Activated CD4-positive, alpha-beta memory T cell treated with anti-CD3 and anti-CD28 coated beads, Interleukin-2, amount 10 ng/mL, durations not matched to agents 7 days and 5 days (primary cell): Measurements from ENCODE around the gene PPP2R3A. TPM values are rescaled to one million over a fixed set of nuclear protein-coding genes. Genes with fewer than 3 reads are reported as not detected.

Experiments
- CTCF ChIA-PET: fragments of 350-600 bp; sonication (Branson Sonifier 250); formaldehyde crosslinking; loops from one replicate; lab custom pipeline; 2021; ENCODE audit warnings: antibody characterized with exemption, inconsistent platforms; lab: Charles Lee
- POLR2A ChIA-PET: fragments of 350-600 bp; sonication (Branson Sonifier 250); formaldehyde crosslinking; loops from one replicate; lab custom pipeline; 2021; ENCODE audit warnings: antibody characterized with exemption; lab: Charles Lee
- DNase-seq: peaks from one replicate; pipeline ENCODE4 v3.0.0-alpha.2; 2020
- H3K27ac Mint-ChIP-seq: one replicate; pipeline ENCODE4 v1.8.0; 2021; ENCODE audit warnings: mild to moderate bottlenecking, mixed read lengths
- H3K27me3 Mint-ChIP-seq: one replicate; pipeline ENCODE4 v1.8.0; 2021; ENCODE audit warnings: mixed read lengths
- H3K36me3 Mint-ChIP-seq: one replicate; pipeline ENCODE4 v1.8.0; 2021; ENCODE audit warnings: low read depth, mixed read lengths
- H3K4me1 Mint-ChIP-seq: one replicate; pipeline ENCODE4 v1.8.0; 2021; ENCODE audit warnings: mixed read lengths
- H3K4me3 Mint-ChIP-seq: one replicate; pipeline ENCODE4 v1.8.0; 2021; ENCODE audit warnings: mild to moderate bottlenecking, mixed read lengths
- H3K9me3 Mint-ChIP-seq: one replicate; pipeline ENCODE4 v1.8.0; 2021; ENCODE audit warnings: mixed read lengths
- total RNA-seq, 2 experiments: library from RNA; stranded (reverse); gene quantifications; one replicate each; pipeline ENCODE4 v1.2.3, GENCODE V29; 2021

PPP2R3A gene
- total RNA-seq, 2 experiments from 2014 or later = 0.03 TPM; not detected in 1

DNA sequence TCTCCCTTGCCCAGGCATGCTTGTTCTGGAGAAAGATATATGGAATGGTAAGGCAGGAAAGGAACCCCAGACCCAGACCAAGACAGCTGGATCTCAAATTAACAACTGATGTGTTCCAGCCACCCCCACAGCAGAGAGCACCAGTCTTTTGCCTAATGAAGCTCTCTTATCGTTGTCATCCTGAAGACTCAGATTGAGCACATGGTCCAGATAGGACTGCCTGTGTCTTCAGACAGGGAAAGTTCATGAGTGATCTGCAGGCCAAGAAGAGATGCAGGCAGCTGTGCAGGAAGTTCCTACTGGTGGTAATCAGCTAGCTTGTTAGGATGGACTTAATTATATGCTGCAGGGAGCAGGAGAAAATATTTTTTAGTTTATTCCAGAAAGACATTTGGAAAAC lies 53.3 kb downstream of the PPP2R3A start:
- Mint-ChIP-seq H3K27ac (no peak overlapping the region), H3K4me1 (no peaks in the 10 kb centered on the region), H3K27me3 (peaks cover 30% of the 10 kb centered on the region), H3K4me3 (no peak overlapping the region), H3K36me3 (no peaks in the 10 kb centered on the region), H3K9me3 (no peaks in the 10 kb centered on the region)
- POLR2A ChIA-PET = no interaction called here
- DNase-seq = no peak
- CTCF ChIA-PET = interaction anchor here (1.4 kb wide), 1 partner anchor 24 kb away, joined by 4 read pairs; no protein-coding TSS in a partner anchor

DNA sequence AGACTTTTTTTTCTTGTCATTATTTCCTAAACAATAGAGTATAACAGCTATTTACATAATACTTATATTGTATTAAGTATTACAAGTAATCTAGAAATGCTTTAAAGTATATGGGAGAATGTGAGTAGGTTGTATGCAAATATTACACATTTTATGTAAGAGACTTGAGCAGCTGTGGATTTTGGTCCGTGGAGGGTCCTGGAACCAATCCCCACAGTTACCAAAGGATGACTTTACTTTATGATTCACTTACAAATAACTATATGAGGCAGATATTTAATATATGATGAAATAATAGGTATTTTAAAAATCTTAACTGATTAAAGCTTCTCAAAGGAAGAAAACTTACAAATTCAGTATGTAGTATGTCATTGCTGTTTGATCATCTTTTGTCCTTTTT lies 56.3 kb downstream of the PPP2R3A start:
- Mint-ChIP-seq H3K4me1 (no peaks in the 10 kb centered on the region), H3K9me3 (no peaks in the 10 kb centered on the region), H3K4me3 (no peak overlapping the region), H3K27ac (no peak overlapping the region), H3K27me3 (peaks cover 32% of the 10 kb centered on the region), H3K36me3 (no peaks in the 10 kb centered on the region)
- CTCF ChIA-PET = interaction anchor here (1.1 kb wide), 1 partner anchor 21 kb away, joined by 5 read pairs; no protein-coding TSS in a partner anchor
- DNase-seq = no peak
- POLR2A ChIA-PET = no interaction called here

DNA sequence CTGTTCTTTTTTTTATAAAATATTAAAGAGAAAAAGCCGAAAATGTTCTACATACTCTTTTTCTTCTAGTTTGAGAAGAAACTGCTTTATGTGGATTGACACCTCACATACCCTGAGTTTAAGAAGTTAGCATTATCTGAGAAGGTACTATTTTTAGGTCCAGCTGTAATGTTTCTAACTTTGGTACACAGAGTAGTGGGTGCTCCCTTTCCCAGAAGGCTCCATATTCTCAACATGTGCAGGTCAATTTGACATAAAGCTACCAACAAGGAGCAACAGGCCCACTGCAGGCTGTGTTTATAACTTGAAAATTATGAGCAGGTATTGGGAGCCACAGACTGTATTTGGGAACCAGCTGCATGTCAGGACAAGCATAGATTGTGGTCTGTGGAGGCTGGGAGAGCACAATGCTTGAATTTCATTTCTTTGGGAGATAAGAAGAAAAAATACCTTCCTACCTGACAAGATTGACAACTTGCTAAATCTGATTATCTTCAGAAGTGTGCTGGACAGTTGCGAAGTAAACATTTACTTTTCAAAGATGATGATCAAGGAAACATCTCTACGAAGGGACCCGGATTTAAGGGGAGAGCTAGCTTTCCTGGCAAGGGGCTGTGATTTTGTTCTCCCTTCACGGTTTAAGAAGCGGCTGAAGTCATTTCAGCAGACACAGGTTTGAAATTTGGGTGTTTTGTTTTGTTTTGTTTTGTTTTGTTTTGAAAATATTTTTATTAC lies 57.2 kb downstream of the PPP2R3A start:
- DNase-seq = no peak
- H3K9me3 Mint-ChIP-seq = no peaks in the 10 kb centered on the region
- H3K27me3 Mint-ChIP-seq = peaks cover 36% of the 10 kb centered on the region
- no peak overlapping the region for H3K27ac Mint-ChIP-seq
- H3K4me1 Mint-ChIP-seq = no peaks in the 10 kb centered on the region
- ChIA-PET POLR2A (no interaction called here), CTCF (no interaction called here)
- H3K36me3 Mint-ChIP-seq = no peaks in the 10 kb centered on the region
- no peak overlapping the region for H3K4me3 Mint-ChIP-seq

DNA sequence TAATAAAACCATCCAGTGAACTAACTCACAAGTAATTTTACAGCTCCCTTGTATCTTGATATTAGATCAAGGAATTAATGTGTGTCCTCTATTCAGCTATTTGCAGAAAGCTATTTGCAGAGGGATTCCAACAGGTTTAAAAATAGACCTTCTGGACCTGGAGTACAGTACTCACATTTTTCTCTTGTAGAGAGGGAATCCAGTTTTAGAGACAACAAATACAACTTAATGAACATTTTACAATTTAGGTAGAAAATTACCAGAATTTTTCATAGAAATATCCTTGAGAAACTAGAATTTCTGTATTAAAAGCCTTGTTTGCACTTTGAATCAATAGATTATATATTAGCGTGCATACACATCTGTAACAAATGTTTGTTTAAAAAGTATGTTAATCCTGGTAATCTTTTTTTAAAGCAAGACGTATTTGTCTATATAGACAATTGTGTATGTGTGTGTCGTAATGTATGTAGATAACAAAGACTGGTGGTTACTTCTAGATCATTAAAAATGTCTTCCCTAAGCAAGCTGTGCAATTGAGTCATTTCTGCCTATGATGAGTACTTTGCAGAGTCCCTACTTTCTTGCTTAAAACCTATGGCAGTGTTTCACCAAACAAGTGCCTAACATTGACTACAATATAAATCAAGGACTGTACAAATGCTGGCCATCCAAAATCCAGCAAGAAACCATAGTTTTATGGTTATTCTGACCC lies 57.9 kb downstream of the PPP2R3A start:
- peaks cover 38% of the 10 kb centered on the region for H3K27me3 Mint-ChIP-seq
- no peaks in the 10 kb centered on the region for H3K9me3 Mint-ChIP-seq
- H3K27ac Mint-ChIP-seq = no peak overlapping the region
- H3K4me1 Mint-ChIP-seq = no peaks in the 10 kb centered on the region
- no peaks in the 10 kb centered on the region for H3K36me3 Mint-ChIP-seq
- no peak overlapping the region for H3K4me3 Mint-ChIP-seq
- CTCF ChIA-PET = no interaction called here
- POLR2A ChIA-PET = no interaction called here
- no peak for DNase-seq

DNA sequence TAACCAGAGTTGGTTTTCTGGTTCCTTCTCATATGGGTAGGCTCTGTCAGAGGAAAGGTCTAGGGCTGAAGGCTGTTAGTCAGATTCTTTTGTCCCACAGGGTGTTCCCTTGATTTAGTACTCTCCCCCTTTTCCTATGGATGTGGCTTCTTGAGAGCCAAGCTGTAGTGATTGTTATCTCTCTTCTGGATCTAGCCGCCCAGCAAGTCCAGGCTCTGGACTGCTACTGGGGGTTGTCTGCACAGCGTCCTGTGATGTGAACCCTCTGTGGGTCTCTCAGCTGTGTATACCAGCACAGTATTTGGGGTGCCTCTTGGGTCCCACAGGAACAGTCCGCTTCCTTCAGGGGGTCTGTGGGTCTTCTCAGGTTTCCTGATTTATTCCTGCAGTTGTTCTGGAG lies 70.8 kb downstream of the PPP2R3A start:
- no peaks in the 10 kb centered on the region for H3K4me1 Mint-ChIP-seq
- CTCF ChIA-PET = no interaction called here

DNA sequence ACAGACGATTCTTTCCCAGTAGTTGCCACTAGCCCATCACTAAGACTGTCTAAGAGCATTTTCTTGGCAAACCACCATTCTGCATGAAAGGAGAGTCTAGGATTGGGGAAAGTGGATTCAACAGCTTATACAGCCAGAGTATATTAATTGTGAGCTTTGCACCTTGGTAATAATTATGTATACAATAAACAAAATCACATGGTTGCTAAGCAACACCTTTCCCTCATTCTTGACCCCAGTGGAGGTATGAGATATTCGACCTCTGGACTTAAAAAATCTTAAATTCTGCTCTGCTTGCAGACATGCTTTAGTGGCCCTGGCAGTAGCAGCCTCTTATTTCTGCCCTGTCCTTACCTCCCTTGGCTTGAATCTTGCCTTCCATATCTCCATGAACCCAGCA lies 73.1 kb downstream of the PPP2R3A start:
- CTCF ChIA-PET = no interaction called here
- H3K27ac Mint-ChIP-seq = no peak overlapping the region
- DNase-seq = no peak
- H3K4me1 Mint-ChIP-seq = no peaks in the 10 kb centered on the region
- peaks cover 18% of the 10 kb centered on the region for H3K27me3 Mint-ChIP-seq
- POLR2A ChIA-PET = no interaction called here
- H3K4me3 Mint-ChIP-seq = no peak overlapping the region
- no peaks in the 10 kb centered on the region for H3K9me3 Mint-ChIP-seq
- no peaks in the 10 kb centered on the region for H3K36me3 Mint-ChIP-seq

More for the DNA sequence above, 70.8 kb downstream of the PPP2R3A start:
- DNase-seq = no peak
- Mint-ChIP-seq H3K4me3 (no peak overlapping the region), H3K36me3 (no peaks in the 10 kb centered on the region), H3K9me3 (no peaks in the 10 kb centered on the region), H3K27ac (no peak overlapping the region), H3K27me3 (peaks cover 17% of the 10 kb centered on the region)
- POLR2A ChIA-PET = no interaction called here

DNA sequence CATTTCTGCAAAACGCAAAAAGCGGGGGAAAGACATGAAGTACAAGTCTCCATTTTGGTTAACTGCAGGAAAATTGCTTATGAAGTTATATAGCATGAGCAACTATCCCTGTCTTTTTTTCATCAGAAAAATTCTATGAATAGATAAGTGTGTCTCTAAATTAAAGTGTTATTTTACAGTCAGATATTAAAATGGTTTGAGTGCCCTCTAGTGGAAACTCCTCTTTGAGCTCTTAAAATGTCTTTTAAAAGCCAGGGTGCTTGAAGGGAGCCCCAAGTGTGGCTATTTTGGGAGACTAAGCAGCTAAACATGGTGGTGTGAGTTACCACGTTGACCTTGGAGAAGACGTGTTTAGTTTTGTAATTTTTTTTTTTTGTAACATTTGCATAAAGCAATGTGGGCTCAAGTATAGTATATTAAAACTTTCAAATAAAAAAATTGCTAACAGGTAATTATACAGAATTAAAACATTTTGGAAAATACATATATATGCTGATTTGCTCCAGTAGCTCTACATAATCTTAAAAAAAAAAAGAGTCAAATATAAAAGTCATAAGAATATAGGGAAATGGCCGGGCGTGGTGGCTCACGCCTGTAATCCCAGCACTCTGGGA lies 77.2 kb downstream of the PPP2R3A start:
- Mint-ChIP-seq H3K27me3 (peaks cover 11% of the 10 kb centered on the region), H3K4me1 (no peaks in the 10 kb centered on the region), H3K9me3 (no peaks in the 10 kb centered on the region), H3K27ac (no peak overlapping the region), H3K4me3 (no peak overlapping the region), H3K36me3 (no peaks in the 10 kb centered on the region)
- DNase-seq = no peak
- CTCF ChIA-PET = interaction anchor here (0.7 to 2.9 kb wide), 16 partner anchors 8 to 1288 kb away, joined by 3 to 11 read pairs (median 4); partner anchors contain the start of gene EPHB1
- POLR2A ChIA-PET = interaction anchor here (0.6 kb wide), 1 partner anchor 252 kb away, joined by 3 read pairs; no protein-coding TSS in a partner anchor

DNA sequence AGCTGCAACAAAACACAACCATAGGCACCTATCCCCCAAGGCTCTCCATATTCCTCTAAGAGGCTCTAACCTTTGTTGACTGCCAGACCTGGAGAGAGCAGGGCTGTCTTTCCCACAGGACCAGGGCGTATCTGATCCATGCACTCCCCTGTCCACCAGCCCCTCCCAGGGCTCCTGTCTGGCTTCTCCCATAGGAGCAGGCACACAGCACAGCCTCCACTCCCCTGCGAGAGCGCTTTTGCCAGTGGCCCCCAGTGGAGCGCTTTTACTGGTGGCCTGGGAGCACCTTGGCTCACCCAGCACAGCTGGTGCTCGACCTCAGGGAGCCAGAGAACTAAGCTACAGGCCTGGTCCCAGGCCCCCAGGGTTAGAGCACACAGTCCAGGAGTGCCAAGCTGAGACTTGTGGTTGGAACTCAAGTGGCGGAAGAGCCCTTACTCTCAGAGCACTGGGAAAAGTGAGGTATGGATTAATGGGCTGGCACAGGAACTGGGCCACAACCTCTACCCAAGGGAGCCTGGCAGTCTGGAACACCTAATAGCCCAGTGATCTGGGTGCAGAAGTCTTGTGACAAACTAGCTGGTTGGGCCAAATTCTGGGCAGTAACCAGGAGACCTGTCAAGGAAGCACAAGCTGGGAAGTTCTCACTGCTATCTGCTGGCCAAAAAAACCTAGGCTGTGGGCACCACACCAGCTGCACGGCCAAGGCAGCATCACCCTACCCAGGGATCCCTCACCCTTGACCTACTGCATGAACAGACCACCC lies 79.6 kb downstream of the PPP2R3A start:
- Mint-ChIP-seq H3K36me3 (no peaks in the 10 kb centered on the region), H3K9me3 (no peaks in the 10 kb centered on the region), H3K27ac (no peak overlapping the region), H3K27me3 (peaks cover 8% of the 10 kb centered on the region), H3K4me3 (no peak overlapping the region), H3K4me1 (no peaks in the 10 kb centered on the region)
- ChIA-PET CTCF (interaction anchor here (1.0 kb wide), 1 partner anchor 24 kb away, joined by 4 read pairs; no protein-coding TSS in a partner anchor), POLR2A (no interaction called here)
- no peak for DNase-seq

DNA sequence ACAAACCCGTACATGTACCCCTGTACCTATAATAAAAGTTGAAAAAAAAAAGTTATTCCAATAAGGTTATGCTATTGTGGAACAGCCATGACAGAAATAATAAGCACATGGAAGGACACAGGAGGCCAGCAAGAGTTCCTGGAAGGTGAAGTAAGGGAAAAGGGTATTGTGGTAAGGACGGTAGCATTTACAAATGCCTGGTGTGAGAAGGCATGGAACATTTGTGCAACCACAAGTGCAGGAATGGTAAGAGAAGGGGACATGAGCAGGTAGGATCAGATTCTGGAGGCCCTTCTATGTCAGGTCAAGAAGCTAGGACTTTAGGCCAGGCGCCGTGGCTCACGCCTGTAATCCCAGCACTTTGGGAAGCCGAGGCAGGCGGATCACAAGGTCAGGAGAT lies 82.5 kb downstream of the PPP2R3A start:
- no peaks in the 10 kb centered on the region for H3K9me3 Mint-ChIP-seq
- ChIA-PET POLR2A (no interaction called here), CTCF (no interaction called here)
- H3K4me3 Mint-ChIP-seq = no peak overlapping the region
- H3K36me3 Mint-ChIP-seq = no peaks in the 10 kb centered on the region
- no peaks in the 10 kb centered on the region for H3K4me1 Mint-ChIP-seq
- no peak for DNase-seq
- H3K27ac Mint-ChIP-seq = no peak overlapping the region
- peaks cover 11% of the 10 kb centered on the region for H3K27me3 Mint-ChIP-seq

DNA sequence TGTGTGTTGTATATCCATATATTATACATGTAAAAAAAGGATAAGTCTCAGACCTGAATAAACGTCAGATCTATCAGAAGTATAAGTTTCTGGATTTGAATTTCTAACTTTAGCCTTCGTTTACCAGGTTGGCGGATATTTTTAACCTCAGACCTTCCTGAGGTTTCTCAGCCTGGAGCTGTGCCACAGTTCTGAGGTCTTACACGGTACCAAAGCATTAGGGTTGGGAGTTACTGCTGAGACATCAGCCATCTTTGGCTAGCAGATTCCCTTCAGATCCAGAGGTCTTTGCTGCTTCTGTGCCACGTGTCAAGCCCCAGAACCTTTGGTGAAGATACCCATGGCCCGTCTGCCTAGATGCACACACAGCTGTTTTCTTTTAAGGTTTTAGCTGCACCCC lies 84.7 kb downstream of the PPP2R3A start:
- POLR2A ChIA-PET = no interaction called here
- no peak overlapping the region for H3K27ac Mint-ChIP-seq
- H3K36me3 Mint-ChIP-seq = no peaks in the 10 kb centered on the region
- peaks cover 11% of the 10 kb centered on the region for H3K27me3 Mint-ChIP-seq
- H3K4me1 Mint-ChIP-seq = no peaks in the 10 kb centered on the region
- no peak for DNase-seq
- no peaks in the 10 kb centered on the region for H3K9me3 Mint-ChIP-seq
- H3K4me3 Mint-ChIP-seq = no peak overlapping the region
- CTCF ChIA-PET = no interaction called here

DNA sequence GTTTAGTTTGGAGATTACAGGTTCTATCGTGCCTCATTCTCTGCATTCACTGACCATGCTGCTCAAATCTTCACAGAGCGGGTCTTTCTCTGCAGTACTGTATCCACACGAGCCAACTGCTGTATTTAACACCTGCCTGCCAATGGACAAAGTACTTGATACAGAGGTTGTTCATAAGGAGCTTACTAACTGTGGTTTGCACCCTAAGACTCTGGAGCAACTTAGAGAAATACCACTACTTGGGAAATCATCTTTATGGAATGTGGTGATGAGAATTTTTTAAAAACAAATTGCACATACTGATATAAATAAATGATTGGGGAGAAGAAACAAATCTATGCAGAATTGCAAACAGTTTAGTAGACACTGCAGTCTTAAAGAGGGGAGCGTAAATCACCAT lies 90.0 kb downstream of the PPP2R3A start:
- Mint-ChIP-seq H3K27me3 (peaks cover 37% of the 10 kb centered on the region), H3K4me3 (no peak overlapping the region), H3K27ac (no peak overlapping the region), H3K4me1 (no peaks in the 10 kb centered on the region), H3K36me3 (no peaks in the 10 kb centered on the region), H3K9me3 (no peaks in the 10 kb centered on the region)
- no peak for DNase-seq
- CTCF ChIA-PET = no interaction called here
- POLR2A ChIA-PET = no interaction called here

DNA sequence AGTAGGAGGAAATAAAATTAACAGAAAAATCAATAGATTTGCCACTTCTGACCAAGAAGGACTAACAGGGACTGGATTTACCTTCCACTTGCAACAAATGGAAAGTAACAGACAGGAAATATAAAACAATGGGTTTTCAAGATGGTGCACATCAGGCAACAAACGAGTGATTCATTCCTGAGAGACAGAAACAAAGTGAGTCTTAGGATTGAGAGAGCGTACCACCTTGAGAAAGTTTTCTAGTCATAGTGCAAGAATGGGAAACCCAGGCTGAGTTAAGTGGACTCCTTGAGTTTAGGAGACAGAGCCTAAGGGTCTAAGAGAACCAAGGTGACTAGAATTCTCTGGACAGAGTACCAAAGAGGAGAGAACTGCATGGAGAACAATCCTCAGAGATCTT lies 101.7 kb downstream of the PPP2R3A start:
- DNase-seq = no peak
- CTCF ChIA-PET = interaction anchor here (1.2 kb wide), 1 partner anchor 685 kb away, joined by 3 read pairs; the partner anchor contains the start of gene STAG1
- Mint-ChIP-seq H3K9me3 (no peaks in the 10 kb centered on the region), H3K4me3 (no peak overlapping the region), H3K36me3 (no peaks in the 10 kb centered on the region), H3K27me3 (peaks cover 13% of the 10 kb centered on the region), H3K27ac (no peak overlapping the region), H3K4me1 (peaks cover 5% of the 10 kb centered on the region)
- POLR2A ChIA-PET = no interaction called here
